GM12878 (cell line): ENCODE measurements around the gene TTLL10. TPM values are rescaled to one million over a fixed set of nuclear protein-coding genes. Genes with fewer than 3 reads are reported as not detected.

Source experiments
- HDAC6 ChIP-seq: fragments of 200-600 bp; sonication (generic); IDR thresholded peaks from one replicate; pipeline ENCODE4 v1.8.0; 2017; ENCODE audit warnings: antibody characterized with exemption; ENCODE audit not compliant: unreplicated experiment
- IRF3 ChIP-seq: fragments of 450-650 bp; IDR thresholded peaks from 2 replicates; pipeline ENCODE4 v1.6.1; 2014; ENCODE audit warnings: mild to moderate bottlenecking
- IRF4 ChIP-seq: IDR thresholded peaks from 2 replicates; pipeline ENCODE4 v1.6.1; 2011; ENCODE audit warnings: low read depth, low read length
- NFYA ChIP-seq: IDR thresholded peaks from 2 replicates; pipeline ENCODE4 v1.6.1; 2011; ENCODE audit warnings: low read depth, mild to moderate bottlenecking, low read length, improper control_type of control experiment, borderline replicate concordance
- RUNX3 ChIP-seq: IDR thresholded peaks from 2 replicates; pipeline ENCODE4 v1.6.1; 2012; ENCODE audit warnings: low read length, inconsistent platforms
- SMARCA5 ChIP-seq: fragments of 450-650 bp; IDR thresholded peaks from 2 replicates; pipeline ENCODE4 v1.6.1; 2017; ENCODE audit warnings: mild to moderate bottlenecking
- WRNIP1 ChIP-seq: IDR thresholded peaks from 2 replicates; pipeline ENCODE4 v1.6.1; 2011; ENCODE audit warnings: low read depth, low read length, improper control_type of control experiment, borderline replicate concordance
- polyA plus RNA-seq, 11 experiments: library from polyadenylated mRNA; depleted of rRNA in 4 of 11; unstranded in 6 of 11; stranded (reverse) in 5 of 11; fragments of >200 nt; fragmentation: Nextera tagmentation in 4 of 11; fragmentation: Illumina TruSeq in 1 of 11; extraction: Ambion mirVana in 4 of 11; extraction: Trizol in 1 of 11; gene quantifications; 1 replicate in 1 of 11; 2 replicates in 10 of 11; pipeline versions ENCODE4 v1.2.1 to v1.2.3, GENCODE V29; 2011 to 2016; ENCODE audit warnings: inconsistent platforms in 2 of 11, missing spikeins in 2 of 11, low read depth in 1 of 11
- total RNA-seq, 4 experiments: library from RNA; depleted of rRNA in 3 of 4; stranded (reverse); fragments of >200 nt in 3 of 4; fragmentation: Illumina TruSeq in 1 of 4; extraction: Trizol in 1 of 4; gene quantifications; 2 replicates each; pipeline versions ENCODE4 v1.2.1 to v1.2.3, GENCODE V29; 2013 to 2021
- TF ChIP-seq, protein P1 (sequence below): IDR thresholded peaks from 2 replicates; pipeline ENCODE4 v1.6.1; 2012; ENCODE audit warnings: mild to moderate bottlenecking, low read depth, low read length

Gene TTLL10
- total and polyA plus RNA-seq, 10 of the 15 experiments (the other 5 are each of a cell fraction or from before 2014, with no cell fraction given), result not detected

- TF ChIP-seq RUNX3 (no peak), IRF3 (no peak), SMARCA5 (no peak), IRF4 (no peak), WRNIP1 (no peak), NFYA (no peak), HDAC6 (no peak)
- TF ChIP-seq, protein P1, sequence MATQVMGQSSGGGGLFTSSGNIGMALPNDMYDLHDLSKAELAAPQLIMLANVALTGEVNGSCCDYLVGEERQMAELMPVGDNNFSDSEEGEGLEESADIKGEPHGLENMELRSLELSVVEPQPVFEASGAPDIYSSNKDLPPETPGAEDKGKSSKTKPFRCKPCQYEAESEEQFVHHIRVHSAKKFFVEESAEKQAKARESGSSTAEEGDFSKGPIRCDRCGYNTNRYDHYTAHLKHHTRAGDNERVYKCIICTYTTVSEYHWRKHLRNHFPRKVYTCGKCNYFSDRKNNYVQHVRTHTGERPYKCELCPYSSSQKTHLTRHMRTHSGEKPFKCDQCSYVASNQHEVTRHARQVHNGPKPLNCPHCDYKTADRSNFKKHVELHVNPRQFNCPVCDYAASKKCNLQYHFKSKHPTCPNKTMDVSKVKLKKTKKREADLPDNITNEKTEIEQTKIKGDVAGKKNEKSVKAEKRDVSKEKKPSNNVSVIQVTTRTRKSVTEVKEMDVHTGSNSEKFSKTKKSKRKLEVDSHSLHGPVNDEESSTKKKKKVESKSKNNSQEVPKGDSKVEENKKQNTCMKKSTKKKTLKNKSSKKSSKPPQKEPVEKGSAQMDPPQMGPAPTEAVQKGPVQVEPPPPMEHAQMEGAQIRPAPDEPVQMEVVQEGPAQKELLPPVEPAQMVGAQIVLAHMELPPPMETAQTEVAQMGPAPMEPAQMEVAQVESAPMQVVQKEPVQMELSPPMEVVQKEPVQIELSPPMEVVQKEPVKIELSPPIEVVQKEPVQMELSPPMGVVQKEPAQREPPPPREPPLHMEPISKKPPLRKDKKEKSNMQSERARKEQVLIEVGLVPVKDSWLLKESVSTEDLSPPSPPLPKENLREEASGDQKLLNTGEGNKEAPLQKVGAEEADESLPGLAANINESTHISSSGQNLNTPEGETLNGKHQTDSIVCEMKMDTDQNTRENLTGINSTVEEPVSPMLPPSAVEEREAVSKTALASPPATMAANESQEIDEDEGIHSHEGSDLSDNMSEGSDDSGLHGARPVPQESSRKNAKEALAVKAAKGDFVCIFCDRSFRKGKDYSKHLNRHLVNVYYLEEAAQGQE, result no peak
Observed at GRCh38 chr1:1164361-1164700, 9.3 kb upstream of the TTLL10 start (continued).
